ENCODE results near the gene CPM.

The CPM gene

GRCh38 chr12:68805592-68806120 lies 127.3 kb downstream of the CPM start:
- TF ChIP-seq POLR2AphosphoS5 (IDR thresholded peaks at IDR 0.05; ENCODE audit: low read depth, low read length) (no peak), REST (IDR thresholded peaks at IDR 0.05; ENCODE audit: insufficient read depth in 1 of 2, low read depth in 2 of 2, low read length in 2 of 2) (no peak), SIN3A (IDR thresholded peaks at IDR 0.05; ENCODE audit: borderline replicate concordance, insufficient read depth, low read length) (no peak), TAF1 (IDR thresholded peaks at IDR 0.05; ENCODE audit: borderline replicate concordance, insufficient read depth, low read length) (no peak), FOXP2 (optimal IDR thresholded peaks at IDR 0.05; ENCODE audit: borderline replicate concordance, extremely low read depth, extremely low read length, insufficient read depth) (no peak)

- TF ChIP-seq POLR2AphosphoS5 (IDR thresholded peaks at IDR 0.05; ENCODE audit: low read depth, low read length) (no peak), SIN3A (IDR thresholded peaks at IDR 0.05; ENCODE audit: borderline replicate concordance, insufficient read depth, low read length) (no peak), TAF1 (IDR thresholded peaks at IDR 0.05; ENCODE audit: borderline replicate concordance, insufficient read depth, low read length) (no peak), FOXP2 (optimal IDR thresholded peaks at IDR 0.05; ENCODE audit: borderline replicate concordance, extremely low read depth, extremely low read length, insufficient read depth) (no peak), REST (IDR thresholded peaks at IDR 0.05; ENCODE audit: insufficient read depth in 1 of 2, low read depth in 2 of 2, low read length in 2 of 2) (no peak)
Observed at GRCh38 chr12:68804657-68805591, 128.0 kb downstream of the CPM start.

GRCh38 chr12:68803948-68804656 lies 128.9 kb downstream of the CPM start:
- no peak for TF ChIP-seq POLR2AphosphoS5 (IDR thresholded peaks at IDR 0.05; ENCODE audit: low read depth, low read length)
- no peak for TF ChIP-seq FOXP2 (optimal IDR thresholded peaks at IDR 0.05; ENCODE audit: borderline replicate concordance, extremely low read depth, extremely low read length, insufficient read depth)
- no peak for TF ChIP-seq REST (IDR thresholded peaks at IDR 0.05; ENCODE audit: insufficient read depth in 1 of 2, low read depth in 2 of 2, low read length in 2 of 2)
- TF ChIP-seq SIN3A (IDR thresholded peaks at IDR 0.05; ENCODE audit: borderline replicate concordance, insufficient read depth, low read length) = no peak
- no peak for TF ChIP-seq TAF1 (IDR thresholded peaks at IDR 0.05; ENCODE audit: borderline replicate concordance, insufficient read depth, low read length)

Measured in PFSK-1 (cell line).